Colon (tissue), 2 donors: ENCODE measurements around the gene TMEM132D.
"Not testable (repeated sequence)": the region's sequence is repeated elsewhere in the genome, so short reads cannot be mapped to it uniquely, and the experiment has no call there.

Source experiments
- FAIRE-seq: peaks from 2 replicates; lab custom pipeline; 2012; peaks lifted over from hg19 to GRCh38; lab: Jason Lieb, UNC
- donor health status: control.
- donor health status: control.

The TMEM132D gene

DNA sequence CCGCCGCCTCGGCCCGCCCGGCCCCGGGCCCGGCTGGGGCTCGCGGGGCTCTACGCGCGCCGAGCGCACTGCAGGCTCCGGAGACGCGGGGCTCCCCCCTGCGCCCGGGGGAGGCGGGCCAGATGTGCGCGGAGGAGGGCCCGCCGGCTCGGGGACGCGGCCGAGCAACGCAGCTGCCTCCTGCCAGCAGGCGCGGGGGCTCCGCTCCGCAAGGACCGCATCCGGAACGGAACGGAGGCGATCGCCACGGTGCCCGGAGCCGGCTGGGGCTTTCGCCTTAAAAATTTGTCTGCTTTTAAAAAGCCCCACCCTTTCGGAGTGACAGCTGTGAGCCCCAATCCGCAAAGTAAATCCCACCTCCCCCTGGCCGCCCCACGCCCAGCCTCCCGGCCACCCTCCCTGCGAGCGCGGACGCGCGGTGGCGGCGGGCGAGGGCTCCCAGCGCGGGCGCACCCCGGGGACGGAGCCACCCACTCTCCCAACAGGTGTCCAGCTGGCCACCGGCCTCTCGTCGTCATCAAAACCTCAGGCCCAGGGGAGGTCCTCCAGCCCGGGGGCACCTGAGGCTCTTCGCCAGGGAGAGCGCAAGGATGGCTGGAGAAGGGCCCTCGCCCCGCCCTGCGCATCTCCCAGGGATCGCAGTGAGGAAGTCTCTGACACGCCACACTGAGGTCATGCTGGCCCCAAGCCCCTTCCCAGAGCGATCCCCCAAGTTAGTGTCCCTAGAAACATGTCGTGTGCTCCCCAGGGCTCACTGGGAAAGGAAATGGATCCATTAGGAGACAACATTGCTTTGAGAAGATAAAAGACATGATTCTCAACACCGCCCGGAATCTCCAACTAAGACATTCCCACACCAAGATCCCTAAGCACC lies at the start of gene TMEM132D:
TMEM132D (minus strand) TSS at position 70 of the 874 bp plus-strand sequence.
- FAIRE-seq, result no peak

DNA sequence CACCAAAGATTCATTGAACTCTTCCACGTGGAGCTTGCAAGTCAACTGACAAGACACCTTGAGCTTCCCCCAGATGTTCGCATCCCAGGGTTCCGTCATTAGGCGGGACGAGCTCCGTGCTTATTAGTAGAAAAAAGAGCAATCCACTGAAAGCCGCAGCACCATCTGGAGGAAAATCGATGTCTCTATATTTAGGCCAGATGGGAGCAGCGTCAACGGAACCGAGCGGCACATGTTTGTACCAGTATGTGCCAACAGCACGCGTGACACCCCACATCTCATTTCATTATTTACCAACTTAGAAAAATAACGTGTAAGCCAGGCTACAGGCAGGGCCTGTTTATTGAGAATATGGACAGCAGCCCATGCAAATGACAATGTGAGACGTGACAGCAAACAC lies 45.8 kb upstream of the TMEM132D start:
- FAIRE-seq, result no peak

DNA sequence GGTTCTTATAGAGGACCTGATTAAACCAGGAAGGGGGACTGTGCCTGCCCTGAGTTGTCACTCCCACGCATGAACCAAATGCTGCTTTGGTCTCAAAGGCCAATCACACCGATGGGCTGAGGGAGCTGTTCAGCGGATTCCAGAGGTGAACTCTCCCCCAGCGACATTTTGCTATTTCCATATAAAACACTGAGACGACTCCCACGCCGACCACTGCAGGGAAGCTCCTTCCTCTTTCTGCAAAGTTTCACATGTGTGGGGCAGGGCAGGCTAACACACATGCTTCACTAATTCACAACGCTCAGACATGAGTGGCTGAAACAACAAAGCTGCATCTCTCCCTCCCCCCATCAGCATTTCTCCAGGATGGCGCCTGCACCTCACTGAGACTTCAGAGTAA lies 37.8 kb upstream of the TMEM132D start:
- no peak for FAIRE-seq

DNA sequence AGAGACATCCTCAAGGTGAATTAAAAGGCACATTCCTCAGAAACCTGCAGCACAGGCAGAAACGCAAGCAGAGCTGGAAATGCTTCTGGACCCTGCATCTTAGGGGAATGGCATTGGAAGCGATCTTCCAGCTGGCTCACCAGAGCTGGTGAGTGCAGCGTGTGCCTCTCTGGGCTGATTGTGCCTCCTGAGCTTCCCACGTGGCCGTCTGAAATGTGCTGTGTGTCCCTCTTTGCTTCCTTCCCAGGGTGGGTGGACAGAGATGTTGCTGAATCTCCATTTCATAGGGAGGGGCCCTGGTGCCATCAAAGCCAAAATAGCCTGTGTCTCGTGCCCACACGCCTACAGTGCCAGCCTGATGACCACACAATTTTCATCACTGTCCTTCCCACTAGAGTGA lies 34.3 kb upstream of the TMEM132D start:
- no peak for FAIRE-seq

DNA sequence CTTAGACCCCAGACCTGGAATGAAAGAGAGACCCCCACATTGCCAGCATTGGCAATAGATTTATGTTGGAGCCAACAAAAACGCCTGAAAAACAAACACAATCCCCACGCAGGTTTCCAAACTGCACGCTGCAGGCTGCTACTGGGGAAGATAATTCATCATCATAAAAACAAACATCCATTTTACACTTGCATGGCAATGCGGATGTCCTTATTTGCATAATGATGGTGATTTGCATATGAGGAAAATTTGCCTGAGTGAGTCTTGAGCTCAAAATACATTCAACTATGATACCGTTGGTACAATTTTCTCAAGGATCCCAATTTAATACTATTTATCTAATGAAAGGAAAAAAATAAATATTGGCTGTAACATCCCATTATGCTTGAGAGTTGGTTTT lies 33.6 kb upstream of the TMEM132D start:
- no peak for FAIRE-seq

DNA sequence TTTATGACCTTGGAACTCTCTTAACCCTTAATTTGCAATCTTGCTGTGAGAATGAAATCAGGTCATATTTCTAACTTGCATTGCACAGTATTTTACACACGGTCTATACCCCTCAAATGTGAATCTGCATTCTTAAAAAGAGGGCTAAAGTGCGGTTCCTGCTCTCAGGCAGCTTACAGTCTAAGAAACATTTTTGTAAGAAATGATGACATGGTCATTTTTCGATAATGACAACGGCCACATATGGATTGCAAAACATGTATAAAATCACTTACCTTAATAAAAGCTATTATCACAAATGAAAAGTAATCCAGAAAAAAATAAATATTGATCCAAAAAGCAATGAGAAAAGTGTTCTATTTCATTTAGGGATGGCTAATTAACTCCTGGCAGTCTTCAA lies 24.8 kb upstream of the TMEM132D start:
- FAIRE-seq, result no peak

DNA sequence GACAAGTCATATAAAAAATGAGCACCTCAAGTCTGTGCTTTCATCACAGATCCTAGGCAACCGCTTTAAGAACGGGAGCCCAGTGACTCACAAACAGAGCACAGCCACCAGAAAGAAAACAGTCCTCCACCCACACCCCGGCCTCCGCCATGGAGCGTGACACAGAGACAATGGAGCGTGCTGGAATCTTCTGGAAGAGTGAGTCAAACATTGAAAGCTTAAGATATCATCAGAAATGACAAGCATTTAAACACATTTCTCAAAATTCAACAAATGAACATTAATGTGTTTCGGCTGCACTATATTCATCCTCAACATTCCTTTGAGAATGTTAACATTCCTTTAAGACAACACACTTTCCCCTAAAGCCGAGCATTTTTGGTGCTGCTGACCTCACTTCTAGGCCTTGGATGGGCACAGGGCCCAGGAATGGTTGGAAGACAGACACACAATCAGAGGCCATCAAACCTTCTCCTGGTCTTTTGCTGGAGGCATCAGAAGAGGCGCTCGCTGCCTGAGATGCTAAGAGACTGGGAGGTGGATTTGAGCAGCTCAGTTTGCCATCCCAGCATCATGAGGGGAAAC lies 23.6 kb upstream of the TMEM132D start:
- no peak for FAIRE-seq

- no peak for FAIRE-seq
These were observed 7.7 kb upstream of the TMEM132D start for GRCh38 chr12:129911428-129912049.

GRCh38 chr12:129909051-129910020 lies 5.5 kb upstream of the TMEM132D start:
- FAIRE-seq, result no peak

DNA sequence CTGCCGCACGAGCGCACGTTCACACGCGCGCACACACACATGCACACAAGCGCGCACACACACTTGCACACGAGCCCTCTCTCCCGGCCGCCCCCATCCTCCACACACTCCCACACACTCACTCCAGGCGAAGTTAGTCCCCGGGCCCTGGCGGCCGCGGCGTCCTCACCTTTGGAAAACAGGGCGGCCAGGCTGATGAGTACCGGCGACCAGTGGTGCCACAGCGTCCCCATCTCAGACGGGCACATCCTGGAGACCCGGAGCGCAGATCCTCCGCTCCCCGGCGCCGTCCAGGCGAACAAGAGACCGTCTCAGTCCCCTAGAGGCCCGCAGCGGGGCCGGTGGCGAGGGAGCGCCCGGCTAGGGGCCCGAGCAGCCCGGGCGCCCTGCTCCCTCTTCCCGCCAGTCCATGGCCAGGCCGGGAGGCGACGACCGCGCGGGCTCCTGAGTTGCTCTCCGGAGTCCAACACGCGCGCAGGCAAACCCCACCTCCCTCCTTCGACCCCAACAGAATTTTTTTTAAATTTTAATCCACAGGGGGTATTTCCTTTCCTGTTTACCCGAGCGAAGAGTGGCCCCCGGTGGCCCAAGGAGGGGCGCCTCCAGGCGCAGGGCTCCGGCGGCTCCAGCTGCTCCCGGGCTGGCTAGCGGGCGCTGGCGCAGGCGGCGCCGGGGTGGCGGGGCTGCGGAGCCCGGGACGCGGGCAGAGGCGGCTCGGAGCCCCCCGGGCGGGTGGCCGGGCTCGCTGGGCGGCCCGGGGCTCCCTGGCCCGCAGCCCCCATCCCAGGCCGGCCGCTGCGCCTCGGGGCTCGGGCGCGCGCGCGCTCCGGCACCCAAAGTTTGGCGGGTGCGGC lies 506 bp downstream of the TMEM132D start:
- FAIRE-seq, result no peak

DNA sequence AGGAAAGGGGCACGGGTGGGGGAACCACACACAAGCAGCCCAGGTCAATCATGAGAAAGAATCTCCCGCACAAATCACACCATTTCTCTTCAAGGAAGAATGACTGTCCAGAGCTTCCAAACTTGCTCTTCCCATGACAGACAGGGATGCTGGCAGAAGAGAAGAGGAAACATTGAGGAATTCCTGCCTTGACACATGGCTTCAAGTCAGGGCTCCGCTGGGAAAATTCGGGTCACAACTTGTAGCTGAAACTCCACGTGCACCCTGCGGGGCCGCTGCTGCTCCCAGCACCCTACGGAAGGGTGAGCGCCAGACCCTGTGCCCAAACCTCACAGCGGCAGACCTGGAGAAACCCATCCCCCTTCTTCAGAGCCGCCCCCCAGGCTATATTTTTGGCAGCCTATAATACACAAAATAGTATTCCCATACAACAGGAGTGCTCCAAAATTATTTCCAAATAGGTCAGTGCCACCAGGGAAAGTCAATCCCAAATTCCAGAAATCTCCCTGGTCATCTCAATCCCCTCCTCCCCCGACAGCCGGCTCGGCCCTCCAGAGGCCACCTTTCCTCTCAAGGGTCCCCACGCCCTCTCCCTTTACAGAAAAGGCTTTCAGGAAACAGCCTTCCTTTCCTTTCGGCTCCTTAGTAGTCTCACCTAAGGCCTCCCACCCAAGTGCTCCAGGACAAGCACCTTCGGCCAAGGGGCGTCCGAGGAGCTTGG lies 1.3 kb downstream of the TMEM132D start:
- no peak for FAIRE-seq

DNA sequence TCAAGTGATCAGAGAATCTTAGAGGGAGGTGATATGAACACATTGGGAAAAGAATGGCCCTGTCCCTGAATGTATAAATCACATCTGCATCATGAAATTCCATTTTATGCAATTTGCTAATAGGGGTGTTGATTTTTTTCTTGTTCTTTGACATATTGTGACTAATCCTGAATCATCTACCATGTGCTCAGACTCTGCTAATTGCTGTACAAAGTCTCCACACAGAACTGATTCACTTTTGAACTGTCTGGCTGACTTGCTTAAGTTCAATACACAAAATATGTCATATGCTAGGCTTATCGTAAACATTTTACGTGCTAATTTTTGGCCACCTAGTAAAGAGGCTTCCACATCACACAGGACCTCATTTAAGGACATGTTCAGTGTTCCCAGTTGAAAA lies 2.6 kb downstream of the TMEM132D start:
- FAIRE-seq, result no peak

- no peak for FAIRE-seq
These were observed 3.5 kb downstream of the TMEM132D start for GRCh38 chr12:129900306-129900705.

DNA sequence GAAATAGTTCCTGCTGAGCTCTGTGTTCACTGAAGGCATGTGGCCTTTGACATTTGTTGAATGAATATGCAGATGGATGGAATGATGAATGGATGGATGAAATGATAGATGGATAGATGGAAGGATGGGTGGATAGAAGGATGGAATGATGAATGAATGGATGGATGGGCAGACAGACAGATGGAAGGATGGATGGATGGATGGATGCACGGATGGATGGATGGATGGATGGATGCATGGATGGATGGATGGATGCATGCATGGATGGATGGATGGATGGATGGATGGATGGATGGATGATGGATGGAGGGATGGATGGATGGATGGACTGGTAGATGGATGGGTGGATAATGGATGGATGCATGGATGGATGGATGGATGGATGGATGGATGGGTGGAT lies 4.8 kb downstream of the TMEM132D start:
- not testable (repeated sequence) for FAIRE-seq

DNA sequence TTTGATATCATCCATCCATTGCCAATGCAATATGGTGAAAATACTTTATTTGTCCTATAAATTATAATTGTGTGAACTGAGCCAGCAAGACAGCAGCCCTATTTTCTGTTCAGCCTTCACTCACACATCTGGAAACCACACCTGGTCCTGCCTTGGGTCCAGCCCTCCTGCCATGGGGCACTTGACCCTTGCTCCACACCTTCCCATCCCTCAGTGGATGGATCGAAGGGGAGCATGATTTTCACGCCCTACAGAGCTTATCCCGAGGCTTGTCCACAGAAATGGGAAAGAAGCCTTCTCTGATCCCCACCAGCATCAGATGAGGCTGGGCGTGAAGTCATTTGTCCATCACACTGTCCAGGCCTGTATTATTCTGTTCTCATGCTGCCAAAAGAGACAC lies 10.1 kb downstream of the TMEM132D start:
- FAIRE-seq, result no peak

- no peak for FAIRE-seq
These were observed 16.7 kb downstream of the TMEM132D start for GRCh38 chr12:129887101-129887500.

DNA sequence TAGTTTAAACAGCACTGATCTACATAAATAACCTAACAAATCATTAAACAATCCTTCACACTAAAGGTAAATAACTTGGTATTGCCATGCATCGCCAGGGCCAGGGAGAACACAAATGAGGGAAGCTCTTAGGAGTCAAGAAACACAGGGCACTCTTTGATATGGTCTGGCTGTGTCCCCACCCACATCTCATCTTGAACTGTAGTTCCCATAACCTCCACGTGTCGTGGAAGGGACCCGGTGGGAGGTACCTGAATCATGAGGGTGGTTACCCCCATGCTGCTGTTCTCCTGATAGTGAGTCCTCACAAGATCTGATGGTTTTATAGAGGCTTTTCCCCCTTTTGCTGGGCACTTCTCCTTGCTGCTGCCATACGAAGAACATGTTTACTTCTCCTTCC lies 17.3 kb downstream of the TMEM132D start:
- FAIRE-seq, result no peak

GRCh38 chr12:129885287-129885686 lies 18.5 kb downstream of the TMEM132D start:
- FAIRE-seq, result no peak

- no peak for FAIRE-seq
These were observed 26.4 kb downstream of the TMEM132D start for GRCh38 chr12:129877411-129877810.

DNA sequence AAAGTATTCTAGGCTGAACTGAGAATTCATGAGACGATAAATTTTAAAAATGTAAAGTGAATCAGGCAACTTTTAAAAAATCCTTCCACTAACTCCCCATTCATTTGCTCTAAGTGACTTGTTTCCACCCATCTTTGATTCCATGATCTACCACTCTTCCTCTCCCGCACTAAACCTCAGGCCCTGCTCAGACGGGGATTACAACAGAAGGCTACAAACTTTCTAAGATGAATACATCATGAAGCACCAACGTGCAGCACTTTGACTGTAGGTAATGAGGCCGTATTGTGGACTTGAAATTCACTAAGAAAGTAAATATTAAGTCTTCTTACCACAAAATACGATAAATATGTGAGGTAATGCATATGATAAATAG lies 30.0 kb downstream of the TMEM132D start:
- no peak for FAIRE-seq
